Astrocyte of the cerebellum (primary cell): ENCODE results near the gene LRATD1.
A peak's percentile ranks its signal among the peaks of the same experiment; 100 is the strongest.

Experiments
- DNase-seq: peaks from one replicate; pipeline ENCODE4 v3.0.0-alpha.2; 2011; ENCODE audit warnings: low read depth
- H3K4me3 ChIP-seq: 2 replicates; pipeline ENCODE4 v1.5.1; 2011; ENCODE audit warnings: mild to moderate bottlenecking, low read depth, low read length, moderate library complexity
- CTCF ChIP-seq: IDR thresholded peaks from 2 replicates; pipeline ENCODE4 v1.5.1; 2012; ENCODE audit warnings: low read length, low read depth, moderate library complexity, mild to moderate bottlenecking; ENCODE audit errors: missing control alignments
- in situ Hi-C: cut with HindIII; loops from 2 replicates; pipeline ENCODE4 v1.10.0; 2017; ENCODE audit warnings: low sequenced_read_pairs

LRATD1 gene

GRCh38 chr2:14632133-14632936 is at the start of gene LRATD1:
Gene LRATD1 (plus strand): TSS chr2:14632717. CDS start chr2:14633980, 1,263 bp downstream.
- DNase-seq, result peak; percentile 60
- in situ Hi-C loops, result no loop called here
- TF ChIP-seq CTCF, result no peak
- H3K4me3 ChIP-seq, result peak within 1 kb of the TSS; percentile 55

GRCh38 chr2:14583059-14583458 is 49.5 kb upstream of the LRATD1 start:
- DNase-seq, result no peak

GRCh38 chr2:14583802-14584201 is 48.7 kb upstream of the LRATD1 start:
- H3K4me3 ChIP-seq, result no peak overlapping the region
- TF ChIP-seq CTCF, result no peak
- DNase-seq, result no peak
- in situ Hi-C loops, result no loop called here

More at GRCh38 chr2:14583059-14583458, 49.5 kb upstream of the LRATD1 start:
- H3K4me3 ChIP-seq, result no peak overlapping the region
- in situ Hi-C loops, result no loop called here
- no peak for TF ChIP-seq CTCF

- in situ Hi-C loops, result no loop called here
Measured at GRCh38 chr2:14587119-14587518, 45.4 kb upstream of the LRATD1 start.

GRCh38 chr2:14601156-14601770 is 31.3 kb upstream of the LRATD1 start:
- in situ Hi-C loops, result no loop called here
- TF ChIP-seq CTCF, result no peak
- H3K4me3 ChIP-seq, result no peak overlapping the region
- DNase-seq, result no peak

More at GRCh38 chr2:14587119-14587518, 45.4 kb upstream of the LRATD1 start:
- no peak for TF ChIP-seq CTCF
- no peak overlapping the region for H3K4me3 ChIP-seq
- no peak for DNase-seq

GRCh38 chr2:14602309-14602708 is 30.2 kb upstream of the LRATD1 start:
- no peak for TF ChIP-seq CTCF
- H3K4me3 ChIP-seq, result no peak overlapping the region
- no peak for DNase-seq
- in situ Hi-C loops, result no loop called here
